Neutrophil (primary cell): Measurements from ENCODE around the gene PER2.
"Not testable (repeated sequence)": the region's sequence is repeated elsewhere in the genome, so short reads cannot be mapped to it uniquely, and the experiment has no call there.

Source experiments
- H3K27ac ChIP-seq: fragments of 200-600 bp; sonication (generic); 2 replicates; pipeline ENCODE4 v1.5.1; 2016; ENCODE audit warnings: mild to moderate bottlenecking, moderate library complexity
- H3K27me3 ChIP-seq: fragments of 200-600 bp; sonication (generic); 2 replicates; pipeline ENCODE4 v1.6.0; 2016; ENCODE audit warnings: mild to moderate bottlenecking
- H3K36me3 ChIP-seq: fragments of 200-600 bp; sonication (generic); 2 replicates; pipeline ENCODE4 v1.5.1; 2017
- H3K4me1 ChIP-seq, 2 experiments: fragments of 200-600 bp in 1 of 2; sonication (generic) in 1 of 2; 1 replicate in 1 of 2; 2 replicates in 1 of 2; pipeline versions ENCODE4 v1.5.1 to v1.6.1; 2013 to 2016; ENCODE audit warnings: low read depth in 1 of 2, low read length in 1 of 2, mild to moderate bottlenecking in 1 of 2, moderate library complexity in 1 of 2; ENCODE audit not compliant: control insufficient read depth in 1 of 2, insufficient read depth in 1 of 2
- H3K4me3 ChIP-seq, 2 experiments: fragments of 200-600 bp in 1 of 2; sonication (generic) in 1 of 2; 1 replicate in 1 of 2; 2 replicates in 1 of 2; pipeline ENCODE4 v1.5.1; 2013 to 2016; ENCODE audit warnings: low read depth in 1 of 2, low read length in 1 of 2, mild to moderate bottlenecking in 1 of 2, moderate library complexity in 1 of 2
- H3K9me3 ChIP-seq: fragments of 200-600 bp; sonication (generic); 2 replicates; pipeline ENCODE4 v1.5.1; 2016
- CTCF ChIP-seq: fragments of 200-600 bp; sonication (generic); IDR thresholded peaks from 2 replicates; pipeline ENCODE4 v1.5.1; 2016; ENCODE audit warnings: antibody characterized with exemption

The PER2 gene

DNA sequence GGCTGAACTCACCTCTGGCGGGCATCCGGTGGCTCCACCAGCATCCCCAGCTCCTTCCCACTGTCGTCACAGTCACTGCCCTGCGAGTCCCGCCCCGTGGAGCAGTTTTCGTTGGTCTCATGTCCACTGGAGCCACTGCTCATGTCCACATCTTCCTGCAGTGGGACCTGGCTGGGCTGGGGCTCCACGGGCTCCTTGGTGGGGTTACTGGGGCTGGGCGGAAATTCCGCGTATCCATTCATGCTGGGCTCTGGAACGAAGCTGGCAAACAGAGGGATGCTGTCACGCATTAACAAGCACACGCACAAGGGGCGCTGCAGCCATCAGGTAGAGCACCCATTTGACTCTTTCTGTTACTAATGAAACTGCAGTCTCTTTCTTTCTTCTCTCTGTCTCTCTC is 10.7 kb downstream of the PER2 start:
- H3K36me3 ChIP-seq: peaks cover 8% of the 10 kb centered on the region
- no peaks in the 10 kb centered on the region for H3K27me3 ChIP-seq
- H3K27ac ChIP-seq: no peak overlapping the region
- no peak for TF ChIP-seq CTCF
- no peaks in the 10 kb centered on the region for H3K9me3 ChIP-seq
- H3K4me3 ChIP-seq: no peak overlapping the region
- peaks cover 20% of the 10 kb centered on the region in 2 experiments for H3K4me1 ChIP-seq

GRCh38 chr2:238274152-238274865 is 14.1 kb downstream of the PER2 start:
- Histone ChIP-seq H3K9me3 (no peaks in the 10 kb centered on the region), H3K27ac (peak overlapping the region; percentile 75), H3K36me3 (peaks cover 8% of the 10 kb centered on the region), H3K27me3 (no peaks in the 10 kb centered on the region), H3K4me3 (no peak overlapping the region), H3K4me1 (peaks cover 28 to 36% of the 10 kb centered on the region in 2 experiments)
- no peak for TF ChIP-seq CTCF

DNA sequence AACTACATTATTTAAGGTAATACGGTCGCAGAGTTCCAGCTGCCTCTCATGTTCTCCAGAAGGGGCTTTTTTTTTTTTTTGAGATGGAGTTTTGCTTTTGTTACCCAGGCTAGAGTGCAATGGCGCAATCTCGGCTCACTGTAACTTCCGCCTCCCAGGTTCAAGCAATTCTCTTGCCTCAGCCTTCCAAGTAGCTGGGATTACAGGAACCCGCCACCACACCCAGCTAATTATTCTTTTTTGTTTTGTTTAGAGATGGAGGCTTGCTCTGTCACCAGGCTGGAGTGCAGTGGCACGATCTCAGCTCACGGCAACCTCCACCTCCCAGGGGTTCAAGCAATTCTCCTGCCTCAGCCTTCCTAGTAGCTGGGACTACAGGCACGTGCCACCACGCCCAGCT is 15.0 kb downstream of the PER2 start:
- not testable (repeated sequence) for H3K9me3 ChIP-seq, H3K27me3 ChIP-seq
- peak overlapping the region in 1 of 2 experiments; percentile 24 for H3K4me3 ChIP-seq
- H3K4me1 ChIP-seq: peaks cover 28 to 36% of the 10 kb centered on the region in 2 experiments
- peak overlapping the region; percentile 75 for H3K27ac ChIP-seq
- H3K36me3 ChIP-seq: peaks cover 10% of the 10 kb centered on the region

GRCh38 chr2:238272156-238272555 is 16.3 kb downstream of the PER2 start:
- Histone ChIP-seq H3K36me3 (peaks cover 23% of the 10 kb centered on the region), H3K27ac (peak overlapping the region; percentile 75)

GRCh38 chr2:238271686-238272085 is 16.7 kb downstream of the PER2 start:
- Histone ChIP-seq H3K27ac (peak overlapping the region; percentile 75), H3K4me1 (peaks cover 28 to 36% of the 10 kb centered on the region in 2 experiments), H3K36me3 (peaks cover 24% of the 10 kb centered on the region)
- H3K27me3 ChIP-seq, H3K9me3 ChIP-seq, H3K4me3 ChIP-seq: not testable (repeated sequence)

More at GRCh38 chr2:238272156-238272555, 16.3 kb downstream of the PER2 start:
- H3K27me3 ChIP-seq: no peaks in the 10 kb centered on the region
- no peak overlapping the region for H3K4me3 ChIP-seq
- H3K4me1 ChIP-seq: peaks cover 28 to 36% of the 10 kb centered on the region in 2 experiments
- no peaks in the 10 kb centered on the region for H3K9me3 ChIP-seq
- no peak for TF ChIP-seq CTCF

DNA sequence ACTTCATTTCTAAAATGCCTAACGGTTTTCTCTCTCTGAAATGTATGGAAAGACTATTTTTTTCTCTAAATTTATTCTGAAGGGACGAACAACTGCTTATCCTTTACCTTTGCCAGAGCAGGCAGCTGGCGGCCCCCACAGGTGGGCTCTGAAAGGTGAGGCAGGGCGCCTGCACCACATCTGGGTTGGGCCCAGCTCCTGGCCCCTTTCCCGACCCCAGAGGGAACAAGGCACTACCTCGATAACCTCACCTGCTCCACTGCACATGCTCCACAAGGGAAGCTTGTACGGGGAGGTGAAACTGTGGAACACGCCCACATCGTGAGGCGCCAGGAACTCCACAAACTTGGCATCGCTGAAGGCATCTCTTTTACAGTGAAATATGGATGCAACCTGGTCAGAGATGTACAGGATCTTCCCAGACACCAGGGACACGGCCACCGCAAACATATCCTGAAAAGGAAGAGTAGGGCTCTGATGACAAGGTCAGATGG is 17.3 kb downstream of the PER2 start:
- H3K27me3 ChIP-seq: no peaks in the 10 kb centered on the region
- no peak for TF ChIP-seq CTCF
- H3K4me3 ChIP-seq: no peak overlapping the region
- no peaks in the 10 kb centered on the region for H3K9me3 ChIP-seq
- peaks cover 18% of the 10 kb centered on the region for H3K36me3 ChIP-seq
- H3K27ac ChIP-seq: no peak overlapping the region
- peaks cover 28 to 36% of the 10 kb centered on the region in 2 experiments for H3K4me1 ChIP-seq
